BE2C (cell line): ENCODE data around the gene TCERG1L.

Experiments
- DNase-seq: peaks from one replicate; pipeline ENCODE4 v3.0.0-alpha.2; 2020
- H3K27me3 ChIP-seq: fragments of 250-450 bp; sonication (Bioruptor Pico); 2 replicates; pipeline ENCODE4 v1.5.1; 2020; ENCODE audit warnings: mild to moderate bottlenecking
- H3K36me3 ChIP-seq: fragments of 250-450 bp; sonication (Bioruptor Pico); 2 replicates; pipeline ENCODE4 v1.5.1; 2020; ENCODE audit warnings: mild to moderate bottlenecking
- H3K4me1 ChIP-seq: fragments of 250-450 bp; sonication (Bioruptor Pico); 2 replicates; pipeline ENCODE4 v1.5.1; 2020
- H3K4me3 ChIP-seq: 2 replicates; pipeline ENCODE4 v1.5.1; 2011; ENCODE audit warnings: low read depth, low read length
- H3K9me3 ChIP-seq: fragments of 250-450 bp; sonication (Bioruptor Pico); 2 replicates; pipeline ENCODE4 v1.5.1; 2020
- CTCF ChIP-seq: IDR thresholded peaks from 2 replicates; pipeline ENCODE4 v1.5.1; 2012; ENCODE audit warnings: mild to moderate bottlenecking, low read depth, low read length

The TCERG1L gene

GRCh38 chr10:131354380-131354779, 42.9 kb upstream of the TCERG1L start:
- no peak overlapping the region for H3K4me3 ChIP-seq
- no peaks in the 10 kb centered on the region for H3K9me3 ChIP-seq
- H3K27me3 ChIP-seq, result no peaks in the 10 kb centered on the region
- H3K36me3 ChIP-seq, result no peaks in the 10 kb centered on the region
- TF ChIP-seq CTCF, result no peak
- H3K4me1 ChIP-seq, result no peaks in the 10 kb centered on the region
- DNase-seq, result no peak

DNA sequence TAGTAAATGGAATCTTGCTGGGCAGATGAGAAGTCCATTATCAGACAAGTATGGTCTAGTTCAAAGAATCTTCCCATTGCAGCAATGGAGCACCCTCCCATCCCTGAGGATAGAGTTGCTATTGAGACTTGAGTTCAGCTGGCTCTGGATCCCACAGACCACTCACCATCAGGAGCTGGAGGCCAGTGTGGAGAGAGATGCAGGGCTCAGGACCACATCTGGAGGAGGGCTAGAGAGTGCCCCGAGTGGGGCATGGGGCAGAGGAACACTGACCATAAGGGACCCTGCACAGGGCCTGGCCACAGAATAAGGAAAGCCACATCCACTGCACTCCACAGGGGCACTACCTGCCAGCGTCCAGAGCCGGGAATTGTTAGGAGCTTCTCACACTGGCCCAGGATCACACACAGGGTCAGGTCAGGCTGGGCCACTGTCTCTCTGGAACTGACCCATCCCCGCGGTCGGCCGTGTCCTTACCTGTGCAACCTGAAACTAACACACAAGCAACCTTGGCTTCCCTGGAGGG, 41.3 kb upstream of the TCERG1L start:
- no peak for TF ChIP-seq CTCF
- DNase-seq, result no peak
- no peaks in the 10 kb centered on the region for H3K9me3 ChIP-seq
- H3K27me3 ChIP-seq, result no peaks in the 10 kb centered on the region
- H3K4me3 ChIP-seq, result no peak overlapping the region
- no peaks in the 10 kb centered on the region for H3K4me1 ChIP-seq
- no peaks in the 10 kb centered on the region for H3K36me3 ChIP-seq

DNA sequence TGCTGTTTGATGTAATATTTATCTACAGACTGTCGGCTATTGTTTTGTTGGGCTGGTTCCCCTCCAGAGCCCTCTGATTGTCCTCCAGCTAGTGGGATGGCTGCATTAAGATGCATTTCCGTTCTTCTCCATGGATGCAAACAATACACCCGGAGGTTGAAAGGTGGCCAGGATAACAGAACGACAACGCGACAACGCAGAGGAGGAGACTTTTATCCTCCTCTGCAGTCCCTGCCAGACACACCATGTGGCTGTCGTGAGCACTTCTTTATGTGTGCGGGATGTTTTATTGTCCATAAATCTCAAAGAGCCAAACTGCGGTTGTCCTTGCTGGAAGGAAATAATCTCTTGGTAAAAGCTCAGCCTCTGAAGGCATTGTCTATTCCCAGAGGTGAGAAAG, 39.1 kb upstream of the TCERG1L start:
- no peaks in the 10 kb centered on the region for H3K9me3 ChIP-seq
- TF ChIP-seq CTCF, result no peak
- H3K4me1 ChIP-seq, result no peaks in the 10 kb centered on the region
- H3K36me3 ChIP-seq, result no peaks in the 10 kb centered on the region
- H3K27me3 ChIP-seq, result no peaks in the 10 kb centered on the region
- no peak overlapping the region for H3K4me3 ChIP-seq
- DNase-seq, result no peak

DNA sequence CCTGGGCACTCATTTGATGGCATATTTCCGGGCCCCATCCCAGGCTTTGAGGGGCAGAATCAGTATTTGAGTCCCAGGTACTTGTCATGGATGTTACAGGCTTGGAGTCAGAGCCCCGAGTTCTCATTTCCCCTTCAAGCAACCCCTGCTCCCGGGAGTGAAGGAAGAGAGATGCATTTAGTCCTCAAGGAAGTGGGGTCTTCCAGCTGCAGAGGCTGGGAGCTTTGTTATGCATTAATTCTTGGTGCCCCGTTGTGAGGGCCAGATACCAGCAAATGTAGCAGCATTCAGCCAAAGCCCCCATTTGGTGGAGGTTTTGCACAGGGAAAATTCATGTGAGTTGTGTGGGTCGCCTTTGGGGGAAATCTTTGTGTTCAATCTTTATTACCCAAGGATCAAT, 38.7 kb upstream of the TCERG1L start:
- Histone ChIP-seq H3K9me3 (no peaks in the 10 kb centered on the region), H3K27me3 (no peaks in the 10 kb centered on the region), H3K4me1 (no peaks in the 10 kb centered on the region), H3K4me3 (no peak overlapping the region), H3K36me3 (no peaks in the 10 kb centered on the region)
- DNase-seq, result no peak
- no peak for TF ChIP-seq CTCF

- H3K36me3 ChIP-seq, result no peaks in the 10 kb centered on the region
- no peaks in the 10 kb centered on the region for H3K27me3 ChIP-seq
- DNase-seq, result no peak
- H3K4me1 ChIP-seq, result no peaks in the 10 kb centered on the region
- TF ChIP-seq CTCF, result no peak
- no peaks in the 10 kb centered on the region for H3K9me3 ChIP-seq
- H3K4me3 ChIP-seq, result no peak overlapping the region
These were observed 34.9 kb upstream of the TCERG1L start for GRCh38 chr10:131346456-131346855.

DNA sequence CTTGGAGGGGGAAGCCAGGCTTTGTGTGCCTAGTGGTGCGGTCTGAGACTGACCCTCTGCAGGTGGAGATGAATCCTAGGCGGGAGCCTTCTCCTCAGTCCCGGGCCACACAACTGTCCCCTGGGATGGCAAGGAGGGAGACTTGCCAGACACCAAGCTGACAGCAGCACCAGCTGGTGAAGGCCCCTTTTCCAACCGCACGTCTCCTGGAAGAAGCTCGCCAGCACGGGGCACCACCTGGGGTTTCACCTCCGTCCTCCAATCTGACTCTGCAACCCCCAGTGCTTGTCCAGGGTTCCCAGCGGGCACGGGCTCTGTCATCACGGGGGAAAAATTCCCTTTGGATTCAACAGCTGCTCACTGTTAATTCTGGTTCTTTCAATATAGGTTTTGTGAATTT, 34.2 kb upstream of the TCERG1L start:
- no peak for TF ChIP-seq CTCF
- no peak for DNase-seq
- H3K27me3 ChIP-seq, result no peaks in the 10 kb centered on the region
- H3K4me1 ChIP-seq, result no peaks in the 10 kb centered on the region
- H3K36me3 ChIP-seq, result no peaks in the 10 kb centered on the region
- H3K4me3 ChIP-seq, result no peak overlapping the region
- H3K9me3 ChIP-seq, result no peaks in the 10 kb centered on the region
